ENCODE data around the gene PERP.
"Not testable (repeated sequence)": the region's sequence is repeated elsewhere in the genome, so short reads cannot be mapped to it uniquely, and the experiment has no call there.

The PERP gene

GRCh38 chr6:138084904-138085838, 22.0 kb downstream of the PERP start:
- Histone ChIP-seq H3K4me3 (ENCODE audit: low read length) (no peak overlapping the region), H3K36me3 (ENCODE audit: control insufficient read depth, insufficient read depth, low read length) (no peaks in the 10 kb centered on the region), H3K27me3 (ENCODE audit: control insufficient read depth, insufficient read depth, low read length) (no peaks in the 10 kb centered on the region), H3K9ac (ENCODE audit: low read length) (no peak overlapping the region), H3K9me3 (ENCODE audit: control insufficient read depth, low read length) (no peaks in the 10 kb centered on the region), H3K4me1 (ENCODE audit: control insufficient read depth, insufficient read depth, low read length) (peaks cover 29% of the 10 kb centered on the region)

- Histone ChIP-seq H3K4me1 (ENCODE audit: control insufficient read depth, insufficient read depth, low read length) (peaks cover 11% of the 10 kb centered on the region), H3K4me3 (ENCODE audit: low read length) (no peak overlapping the region), H3K36me3 (ENCODE audit: control insufficient read depth, insufficient read depth, low read length) (no peaks in the 10 kb centered on the region), H3K9ac (ENCODE audit: low read length) (no peak overlapping the region), H3K9me3 (ENCODE audit: control insufficient read depth, low read length) (no peaks in the 10 kb centered on the region), H3K27me3 (ENCODE audit: control insufficient read depth, insufficient read depth, low read length) (no peaks in the 10 kb centered on the region)
These were observed 25.0 kb downstream of the PERP start for GRCh38 chr6:138082232-138082631.

- not testable (repeated sequence) for H3K27me3 ChIP-seq (ENCODE audit: control insufficient read depth, insufficient read depth, low read length); H3K4me3 ChIP-seq (ENCODE audit: low read length); H3K9ac ChIP-seq (ENCODE audit: low read length); H3K9me3 ChIP-seq (ENCODE audit: control insufficient read depth, low read length); H3K4me1 ChIP-seq (ENCODE audit: control insufficient read depth, insufficient read depth, low read length); H3K36me3 ChIP-seq (ENCODE audit: control insufficient read depth, insufficient read depth, low read length)
These were observed 27.7 kb downstream of the PERP start for GRCh38 chr6:138079556-138079955.

- Histone ChIP-seq H3K4me3 (ENCODE audit: low read length) (no peak overlapping the region), H3K9me3 (ENCODE audit: control insufficient read depth, low read length) (no peaks in the 10 kb centered on the region), H3K36me3 (ENCODE audit: control insufficient read depth, insufficient read depth, low read length) (no peaks in the 10 kb centered on the region), H3K9ac (ENCODE audit: low read length) (no peak overlapping the region), H3K4me1 (ENCODE audit: control insufficient read depth, insufficient read depth, low read length) (no peaks in the 10 kb centered on the region), H3K27me3 (ENCODE audit: control insufficient read depth, insufficient read depth, low read length) (no peaks in the 10 kb centered on the region)
These were observed 28.7 kb downstream of the PERP start for GRCh38 chr6:138078491-138078890.

- H3K27me3 ChIP-seq (ENCODE audit: control insufficient read depth, insufficient read depth, low read length) = no peaks in the 10 kb centered on the region
- no peaks in the 10 kb centered on the region for H3K9me3 ChIP-seq (ENCODE audit: control insufficient read depth, low read length)
- no peaks in the 10 kb centered on the region for H3K4me1 ChIP-seq (ENCODE audit: control insufficient read depth, insufficient read depth, low read length)
- H3K9ac ChIP-seq (ENCODE audit: low read length) = no peak overlapping the region
- H3K4me3 ChIP-seq (ENCODE audit: low read length) = no peak overlapping the region
- no peaks in the 10 kb centered on the region for H3K36me3 ChIP-seq (ENCODE audit: control insufficient read depth, insufficient read depth, low read length)
These were observed 34.0 kb downstream of the PERP start for GRCh38 chr6:138073264-138073663.

GRCh38 chr6:138063726-138064125, 43.5 kb downstream of the PERP start:
- Histone ChIP-seq H3K4me1 (ENCODE audit: control insufficient read depth, insufficient read depth, low read length) (no peaks in the 10 kb centered on the region), H3K36me3 (ENCODE audit: control insufficient read depth, insufficient read depth, low read length) (no peaks in the 10 kb centered on the region), H3K4me3 (ENCODE audit: low read length) (no peak overlapping the region), H3K27me3 (ENCODE audit: control insufficient read depth, insufficient read depth, low read length) (no peaks in the 10 kb centered on the region), H3K9ac (ENCODE audit: low read length) (no peak overlapping the region), H3K9me3 (ENCODE audit: control insufficient read depth, low read length) (no peaks in the 10 kb centered on the region)

GRCh38 chr6:138054982-138055381, 52.2 kb downstream of the PERP start:
- Histone ChIP-seq H3K9me3 (ENCODE audit: control insufficient read depth, low read length) (no peaks in the 10 kb centered on the region), H3K36me3 (ENCODE audit: control insufficient read depth, insufficient read depth, low read length) (no peaks in the 10 kb centered on the region), H3K4me1 (ENCODE audit: control insufficient read depth, insufficient read depth, low read length) (no peaks in the 10 kb centered on the region), H3K27me3 (ENCODE audit: control insufficient read depth, insufficient read depth, low read length) (no peaks in the 10 kb centered on the region), H3K4me3 (ENCODE audit: low read length) (no peak overlapping the region), H3K9ac (ENCODE audit: low read length) (no peak overlapping the region)

GRCh38 chr6:138052783-138053182, 54.4 kb downstream of the PERP start:
- Histone ChIP-seq H3K9ac (ENCODE audit: low read length) (no peak overlapping the region), H3K36me3 (ENCODE audit: control insufficient read depth, insufficient read depth, low read length) (no peaks in the 10 kb centered on the region), H3K4me1 (ENCODE audit: control insufficient read depth, insufficient read depth, low read length) (no peaks in the 10 kb centered on the region), H3K27me3 (ENCODE audit: control insufficient read depth, insufficient read depth, low read length) (no peaks in the 10 kb centered on the region), H3K9me3 (ENCODE audit: control insufficient read depth, low read length) (no peaks in the 10 kb centered on the region), H3K4me3 (ENCODE audit: low read length) (no peak overlapping the region)

- Histone ChIP-seq H3K9me3 (ENCODE audit: control insufficient read depth, low read length) (no peaks in the 10 kb centered on the region), H3K4me3 (ENCODE audit: low read length) (no peak overlapping the region), H3K27me3 (ENCODE audit: control insufficient read depth, insufficient read depth, low read length) (no peaks in the 10 kb centered on the region), H3K9ac (ENCODE audit: low read length) (no peak overlapping the region), H3K4me1 (ENCODE audit: control insufficient read depth, insufficient read depth, low read length) (no peaks in the 10 kb centered on the region), H3K36me3 (ENCODE audit: control insufficient read depth, insufficient read depth, low read length) (no peaks in the 10 kb centered on the region)
These were observed 62.2 kb downstream of the PERP start for GRCh38 chr6:138044972-138045371.

- Histone ChIP-seq H3K36me3 (ENCODE audit: control insufficient read depth, insufficient read depth, low read length) (no peaks in the 10 kb centered on the region), H3K4me3 (ENCODE audit: low read length) (no peak overlapping the region), H3K4me1 (ENCODE audit: control insufficient read depth, insufficient read depth, low read length) (no peaks in the 10 kb centered on the region), H3K27me3 (ENCODE audit: control insufficient read depth, insufficient read depth, low read length) (no peaks in the 10 kb centered on the region), H3K9ac (ENCODE audit: low read length) (no peak overlapping the region), H3K9me3 (ENCODE audit: control insufficient read depth, low read length) (no peaks in the 10 kb centered on the region)
These were observed 62.8 kb downstream of the PERP start for GRCh38 chr6:138044458-138044857.
